ENCODE results near the gene SLC51B. TPM values are rescaled to one million over a fixed set of nuclear protein-coding genes. Genes with fewer than 3 reads are reported as not detected.

Gene SLC51B
- polyA plus RNA-seq, 2 of the 4 experiments (the other 2 are of a cell fraction), result 12.2 to 16.1 TPM

DNA sequence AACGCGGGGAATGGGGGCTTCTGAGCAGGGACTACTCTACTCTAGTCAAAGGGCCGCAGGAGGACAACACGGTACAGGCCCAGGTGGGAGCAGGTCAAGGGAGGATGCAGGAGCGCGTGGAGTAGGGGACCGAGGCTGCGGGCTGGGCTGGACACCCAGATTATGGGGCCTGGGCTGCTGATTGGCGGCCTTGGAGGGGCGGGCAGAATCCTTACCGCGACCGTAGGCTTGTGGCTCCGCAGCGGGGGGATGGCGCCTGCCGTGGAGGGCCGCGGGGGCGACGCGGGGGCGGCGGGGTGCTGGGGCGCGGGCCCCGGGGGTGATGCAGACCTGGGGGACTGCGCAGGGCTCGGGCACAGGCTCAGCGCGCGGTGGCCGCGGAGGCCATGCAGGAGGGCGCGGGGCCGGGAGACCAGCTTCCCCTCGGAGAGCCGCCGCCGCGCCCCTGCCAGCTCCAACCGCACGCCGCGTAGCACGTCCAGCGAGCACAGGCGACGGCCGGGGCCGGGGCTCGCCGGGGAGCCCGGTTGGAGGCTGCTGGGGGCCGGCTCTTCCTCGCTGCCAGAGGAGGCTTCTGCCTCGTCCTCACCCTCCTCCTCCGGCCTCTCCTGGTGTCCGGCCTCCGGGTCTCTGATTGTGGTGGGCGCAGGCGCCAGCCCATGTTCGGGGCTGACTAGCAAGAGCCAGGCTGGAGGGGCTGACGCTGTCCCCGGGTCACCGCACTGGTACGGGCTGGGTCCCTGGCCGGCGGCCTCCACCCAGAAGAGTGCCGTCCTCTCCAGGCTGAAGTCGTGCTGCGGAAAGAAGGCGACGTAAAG is 56.9 kb downstream of the SLC51B start:
- DNase-seq (ENCODE audit: low read depth in 1 of 2, low spot score in 1 of 2) (no peak), ATAC-seq (peak; percentile 11 to 60; a peak in 3 of 6 replicates), FAIRE-seq (no peak)
- Histone ChIP-seq H3K4me2 (no peak overlapping the region), H3K4me1 (no peaks in the 10 kb centered on the region), H3K9me3 (no peaks in the 10 kb centered on the region), H3K4me3 (no peak overlapping the region), H3K27ac (no peak overlapping the region)
- CTCF ChIA-PET, result interaction anchor here (0.6 to 5.7 kb wide), 23 partner anchors 9 to 169 kb away, joined by 3 to 52 read pairs (median 10); partner anchors contain the start of genes KBTBD13, SLC51B and UBAP1L
- 85% methylated on average over 69 of the region's 75 CpGs for WGBS (ENCODE audit: missing lambda C conversion rate)
- TF ChIP-seq RCOR1 (IDR thresholded peaks at IDR 0.05; ENCODE audit: low read depth, low read length) (no peak), REST (IDR thresholded peaks at IDR 0.05) (no peak), RNF2 (IDR thresholded peaks at IDR 0.05; ENCODE audit: borderline replicate concordance, low read depth) (no peak), ESRRA (IDR thresholded peaks at IDR 0.05; ENCODE audit: borderline replicate concordance, low read length) (no peak)
- POLR2A ChIA-PET, result no interaction called here

- ChIA-PET CTCF (interaction anchor here (1.0 to 5.7 kb wide), 12 partner anchors 8 to 69 kb away, joined by 3 to 52 read pairs (median 14); partner anchors contain the start of genes KBTBD13 and UBAP1L), POLR2A (no interaction called here)
- H3K4me1 ChIP-seq, result no peaks in the 10 kb centered on the region
- FAIRE-seq (no peak), DNase-seq (ENCODE audit: low read depth in 1 of 2, low spot score in 1 of 2) (no peak), ATAC-seq (no peak)
- 94% methylated on average over 3 of the region's 3 CpGs for WGBS (ENCODE audit: missing lambda C conversion rate)
- no peak overlapping the region for H3K4me2 ChIP-seq
- H3K27ac ChIP-seq, result no peak overlapping the region
- TF ChIP-seq MYC (IDR thresholded peaks at IDR 0.05; ENCODE audit: borderline replicate concordance, low read length) (no peak), PBX3 (IDR thresholded peaks at IDR 0.05) (no peak), EHF (CRISPR knock-in tag; IDR thresholded peaks at IDR 0.05) (no peak), KDM1A (IDR thresholded peaks at IDR 0.05; ENCODE audit: low read depth) (no peak)
- H3K9me3 ChIP-seq, result no peaks in the 10 kb centered on the region
- H3K4me3 ChIP-seq, result no peak overlapping the region
Measured at GRCh38 chr15:65102912-65103311, 57.7 kb downstream of the SLC51B start.

Other genes with a start within 250 kb of the SLC51B start
- 8.5 and 11.1 TPM in 2 replicates for gene PIF1, start 219.7 kb upstream of the SLC51B start, polyA plus RNA-seq (2011; rRNA removed)
- gene PIF1, start 219.7 kb upstream of the SLC51B start, polyA plus RNA-seq (2017; fragmentation: RNase III; extraction: RNeasy Plus Mini Kit Qiagen cat#74134 plus additional on column Dnase treatment), result 24.9 to 25.4 TPM (median 25.3 TPM) in 3 replicates
- 2.8 and 2.9 TPM in 2 replicates for gene PLEKHO2, start 203.5 kb upstream of the SLC51B start, polyA plus RNA-seq (2011; rRNA removed)
- 3.7 to 3.9 TPM (median 3.8 TPM) in 3 replicates for gene PLEKHO2, start 203.5 kb upstream of the SLC51B start, polyA plus RNA-seq (2017; fragmentation: RNase III; extraction: RNeasy Plus Mini Kit Qiagen cat#74134 plus additional on column Dnase treatment)
- gene ANKDD1A, start 133.5 kb upstream of the SLC51B start, polyA plus RNA-seq (2011; rRNA removed), result 2.7 and 3.3 TPM in 2 replicates
- gene ANKDD1A, start 133.5 kb upstream of the SLC51B start, polyA plus RNA-seq (2017; fragmentation: RNase III; extraction: RNeasy Plus Mini Kit Qiagen cat#74134 plus additional on column Dnase treatment), result 2.4 to 2.8 TPM (median 2.7 TPM) in 3 replicates
- 146 and 155 TPM in 2 replicates for gene SPG21, start 55.5 kb upstream of the SLC51B start, polyA plus RNA-seq (2011; rRNA removed)
- 111 to 117 TPM (median 113 TPM) in 3 replicates for gene SPG21, start 55.5 kb upstream of the SLC51B start, polyA plus RNA-seq (2017; fragmentation: RNase III; extraction: RNeasy Plus Mini Kit Qiagen cat#74134 plus additional on column Dnase treatment)
- gene MTFMT, start 15.7 kb upstream of the SLC51B start, polyA plus RNA-seq (2011; rRNA removed), result 23.4 and 25.2 TPM in 2 replicates
- gene MTFMT, start 15.7 kb upstream of the SLC51B start, polyA plus RNA-seq (2017; fragmentation: RNase III; extraction: RNeasy Plus Mini Kit Qiagen cat#74134 plus additional on column Dnase treatment), result 19.2 to 21.4 TPM (median 20.8 TPM) in 3 replicates
- 0.08 and 0.28 TPM in 2 replicates for gene RASL12, start 22.6 kb downstream of the SLC51B start, polyA plus RNA-seq (2011; rRNA removed)
- gene RASL12, start 22.6 kb downstream of the SLC51B start, polyA plus RNA-seq (2017; fragmentation: RNase III; extraction: RNeasy Plus Mini Kit Qiagen cat#74134 plus additional on column Dnase treatment), result 0.12 to 0.34 TPM (median 0.18 TPM) in 3 replicates
- not detected in 2 replicates for gene KBTBD13, start 31.4 kb downstream of the SLC51B start, polyA plus RNA-seq (2011; rRNA removed)
- gene KBTBD13, start 31.4 kb downstream of the SLC51B start, polyA plus RNA-seq (2017; fragmentation: RNase III; extraction: RNeasy Plus Mini Kit Qiagen cat#74134 plus additional on column Dnase treatment), result not detected in 3 replicates
- 0.84 and 1.3 TPM in 2 replicates for gene UBAP1L, start 69.8 kb downstream of the SLC51B start, polyA plus RNA-seq (2011; rRNA removed)
- 0.87 to 0.96 TPM (median 0.96 TPM) in 3 replicates for gene UBAP1L, start 69.8 kb downstream of the SLC51B start, polyA plus RNA-seq (2017; fragmentation: RNase III; extraction: RNeasy Plus Mini Kit Qiagen cat#74134 plus additional on column Dnase treatment)
- 20.4 and 23.7 TPM in 2 replicates for gene PDCD7, start 88.4 kb downstream of the SLC51B start, polyA plus RNA-seq (2011; rRNA removed)
- gene PDCD7, start 88.4 kb downstream of the SLC51B start, polyA plus RNA-seq (2017; fragmentation: RNase III; extraction: RNeasy Plus Mini Kit Qiagen cat#74134 plus additional on column Dnase treatment), result 16.8 to 19.0 TPM (median 17.5 TPM) in 3 replicates
- 65.1 and 113 TPM in 2 replicates for gene CLPX, start 140.0 kb downstream of the SLC51B start, polyA plus RNA-seq (2011; rRNA removed)
- gene CLPX, start 140.0 kb downstream of the SLC51B start, polyA plus RNA-seq (2017; fragmentation: RNase III; extraction: RNeasy Plus Mini Kit Qiagen cat#74134 plus additional on column Dnase treatment), result 53.3 to 65.9 TPM (median 55.4 TPM) in 3 replicates
- 0.14 and 0.21 TPM in 2 replicates for gene CILP, start 166.1 kb downstream of the SLC51B start, polyA plus RNA-seq (2011; rRNA removed)
- gene CILP, start 166.1 kb downstream of the SLC51B start, polyA plus RNA-seq (2017; fragmentation: RNase III; extraction: RNeasy Plus Mini Kit Qiagen cat#74134 plus additional on column Dnase treatment), result 0.07 to 0.09 TPM (median 0.09 TPM) in 3 replicates
- 9.8 and 11.2 TPM in 2 replicates for gene PARP16, start 241.5 kb downstream of the SLC51B start, polyA plus RNA-seq (2011; rRNA removed)
- gene PARP16, start 241.5 kb downstream of the SLC51B start, polyA plus RNA-seq (2017; fragmentation: RNase III; extraction: RNeasy Plus Mini Kit Qiagen cat#74134 plus additional on column Dnase treatment), result 6.7 to 7.7 TPM (median 7.5 TPM) in 3 replicates